ENCODE data around the gene DET1.

DET1 gene

DNA sequence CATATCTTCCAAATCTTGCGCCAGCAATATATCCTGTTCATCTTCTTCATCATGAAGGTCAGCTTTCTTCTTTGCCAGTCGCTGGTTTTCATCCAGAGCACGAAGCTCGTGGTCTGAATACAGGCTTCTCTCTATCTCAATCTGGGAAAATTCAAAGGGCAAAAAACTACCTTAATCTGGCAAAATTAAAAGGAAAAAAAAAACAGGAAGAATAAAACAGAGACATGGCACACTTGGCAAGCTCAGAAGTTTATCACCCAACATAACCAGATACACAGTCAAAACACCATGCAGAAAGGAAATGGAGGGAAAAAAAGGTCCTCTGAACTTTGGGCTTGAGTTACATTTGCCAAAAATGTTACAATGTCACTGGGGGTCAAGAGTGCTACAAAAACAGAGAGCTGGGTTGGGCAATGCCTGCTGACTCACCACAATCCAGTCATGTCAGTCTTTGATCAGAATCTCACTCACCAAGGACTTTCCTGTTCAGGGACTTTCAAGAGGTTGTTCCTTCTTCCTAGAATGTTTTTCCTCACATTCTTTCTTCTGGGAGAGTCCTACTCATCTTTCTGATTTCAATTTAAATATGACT, 80.8 kb downstream of the DET1 start:
- Histone ChIP-seq H3K27ac (no peak overlapping the region), H3K36me3 (peaks cover 57% of the 10 kb centered on the region), H3K27me3 (ENCODE audit: insufficient read depth, low read depth, severe bottlenecking) (no peaks in the 10 kb centered on the region), H3K4me3 (ENCODE audit: low read depth, low read length) (no peak overlapping the region), H3K9me3 (ENCODE audit: severe bottlenecking) (no peaks in the 10 kb centered on the region)
- TF ChIP-seq, protein P1, sequence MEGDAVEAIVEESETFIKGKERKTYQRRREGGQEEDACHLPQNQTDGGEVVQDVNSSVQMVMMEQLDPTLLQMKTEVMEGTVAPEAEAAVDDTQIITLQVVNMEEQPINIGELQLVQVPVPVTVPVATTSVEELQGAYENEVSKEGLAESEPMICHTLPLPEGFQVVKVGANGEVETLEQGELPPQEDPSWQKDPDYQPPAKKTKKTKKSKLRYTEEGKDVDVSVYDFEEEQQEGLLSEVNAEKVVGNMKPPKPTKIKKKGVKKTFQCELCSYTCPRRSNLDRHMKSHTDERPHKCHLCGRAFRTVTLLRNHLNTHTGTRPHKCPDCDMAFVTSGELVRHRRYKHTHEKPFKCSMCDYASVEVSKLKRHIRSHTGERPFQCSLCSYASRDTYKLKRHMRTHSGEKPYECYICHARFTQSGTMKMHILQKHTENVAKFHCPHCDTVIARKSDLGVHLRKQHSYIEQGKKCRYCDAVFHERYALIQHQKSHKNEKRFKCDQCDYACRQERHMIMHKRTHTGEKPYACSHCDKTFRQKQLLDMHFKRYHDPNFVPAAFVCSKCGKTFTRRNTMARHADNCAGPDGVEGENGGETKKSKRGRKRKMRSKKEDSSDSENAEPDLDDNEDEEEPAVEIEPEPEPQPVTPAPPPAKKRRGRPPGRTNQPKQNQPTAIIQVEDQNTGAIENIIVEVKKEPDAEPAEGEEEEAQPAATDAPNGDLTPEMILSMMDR (IDR thresholded peaks at IDR 0.05; ENCODE audit: low read depth, low read length): no peak
- no peak for DNase-seq

DNA sequence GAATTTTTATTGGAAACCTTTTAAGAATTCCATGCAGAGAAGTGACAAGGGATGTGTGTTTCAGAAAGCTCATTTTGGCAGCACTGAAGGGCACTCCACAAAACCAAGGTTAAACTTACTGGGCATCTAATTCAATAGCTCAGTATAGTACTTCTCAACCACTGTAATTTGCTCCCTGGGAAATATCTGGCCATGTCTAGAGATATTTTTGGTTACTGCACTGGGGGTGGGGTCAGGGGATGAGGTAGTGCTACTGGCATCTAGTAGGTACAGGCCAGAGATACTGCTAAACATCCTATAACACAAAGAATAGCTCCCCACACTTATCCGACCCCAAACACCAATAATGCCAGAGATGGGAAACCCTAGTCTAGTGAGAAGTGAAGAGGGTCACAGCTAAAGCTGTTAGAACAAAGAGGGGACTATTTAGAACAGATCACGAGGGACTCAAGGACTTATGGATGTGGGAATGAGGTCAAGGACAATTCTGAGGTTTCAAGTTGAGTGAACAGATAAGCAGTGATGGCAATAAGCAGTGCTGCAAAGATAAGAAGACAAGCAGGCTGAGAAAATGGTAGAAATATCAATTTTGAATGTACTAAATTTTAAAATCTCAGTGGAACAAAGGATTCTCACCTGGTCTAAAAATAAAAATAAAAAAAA, 82.5 kb downstream of the DET1 start:
- TF ChIP-seq, protein P1 (IDR thresholded peaks at IDR 0.05; ENCODE audit: low read depth, low read length): no peak
- Histone ChIP-seq H3K27ac (no peak overlapping the region), H3K9me3 (ENCODE audit: severe bottlenecking) (no peaks in the 10 kb centered on the region), H3K36me3 (peaks cover 66% of the 10 kb centered on the region), H3K27me3 (ENCODE audit: insufficient read depth, low read depth, severe bottlenecking) (no peaks in the 10 kb centered on the region), H3K4me3 (ENCODE audit: low read depth, low read length) (no peak overlapping the region)
- no peak for DNase-seq
